Esophagus squamous epithelium (tissue), 4 donors: ENCODE measurements around the gene PIAS3.

ENCODE experiments used
- CTCF ChIP-seq, 6 experiments: fragments of 450-650 bp in 4 of 6; fragments of 200-600 bp in 2 of 6; sonication (generic) in 2 of 6; IDR thresholded peaks; one replicate each; pipeline ENCODE4 v1.5.1; 2016 to 2019; ENCODE audit warnings: antibody characterized with exemption in 6 of 6, mild to moderate bottlenecking in 4 of 6, moderate library complexity in 4 of 6
- POLR2A ChIP-seq, 4 donors: fragments of 450-650 bp; IDR thresholded peaks; one replicate each; pipeline ENCODE4 v1.6.1; 2017; ENCODE audit warnings: antibody characterized with exemption in 4 of 4, mild to moderate bottlenecking in 4 of 4, moderate library complexity in 3 of 4

GRCh38 chr1:145823565-145824498, 35.0 kb downstream of the PIAS3 start, which contains the start of the genes POLR3C and RNF115:
- TF ChIP-seq POLR2A (IDR thresholded peaks at IDR 0.05): peak in 3 of 4 donors; percentile 3 to 91 (median 88)
- TF ChIP-seq CTCF (IDR thresholded peaks at IDR 0.05): peak in 1 of 6 experiments; percentile 11
